Activated T-cell treated with anti-CD3 and anti-CD28 coated beads, Interleukin-2, amount 50 U/mL, for 4 hours (primary cell): ENCODE results near the gene FTSJ3. TPM values are rescaled to one million over a fixed set of nuclear protein-coding genes. Genes with fewer than 3 reads are reported as not detected.
A peak's percentile ranks its signal among the peaks of the same experiment; 100 is the strongest.
"Not testable (repeated sequence)": the region's sequence is repeated elsewhere in the genome, so short reads cannot be mapped to it uniquely, and the experiment has no call there.

Experiments
- ATAC-seq, 2 donors: fragments of 200-7000 bp; cut with Tn5 transposase; one replicate each; pipeline ENCODE4 v1.10.0; 2021
- DNase-seq: peaks from one replicate; pipeline ENCODE4 v3.0.0-alpha.2; 2020
- H3K27me3 Mint-ChIP-seq: one replicate; pipeline ENCODE4 v1.8.0; 2021; ENCODE audit warnings: low read depth, mixed read lengths
- H3K36me3 Mint-ChIP-seq: one replicate; pipeline ENCODE4 v1.8.0; 2022; ENCODE audit warnings: mixed read lengths; ENCODE audit not compliant: insufficient read depth
- H3K4me1 Mint-ChIP-seq: one replicate; pipeline ENCODE4 v1.8.0; 2021; ENCODE audit warnings: low read depth, mixed read lengths
- H3K4me3 Mint-ChIP-seq: one replicate; pipeline ENCODE4 v1.8.0; 2021; ENCODE audit warnings: mild to moderate bottlenecking, moderate library complexity, mixed read lengths
- H3K9me3 Mint-ChIP-seq: one replicate; pipeline ENCODE4 v1.8.0; 2021; ENCODE audit warnings: mixed read lengths
- total RNA-seq, 3 donors: library from RNA; stranded (reverse); gene quantifications; one replicate each; pipeline ENCODE4 v1.2.1, GENCODE V29; 2021

The FTSJ3 gene
- total RNA-seq, 3 donors from 2014 or later: 123 to 169 (median 157) TPM

DNA sequence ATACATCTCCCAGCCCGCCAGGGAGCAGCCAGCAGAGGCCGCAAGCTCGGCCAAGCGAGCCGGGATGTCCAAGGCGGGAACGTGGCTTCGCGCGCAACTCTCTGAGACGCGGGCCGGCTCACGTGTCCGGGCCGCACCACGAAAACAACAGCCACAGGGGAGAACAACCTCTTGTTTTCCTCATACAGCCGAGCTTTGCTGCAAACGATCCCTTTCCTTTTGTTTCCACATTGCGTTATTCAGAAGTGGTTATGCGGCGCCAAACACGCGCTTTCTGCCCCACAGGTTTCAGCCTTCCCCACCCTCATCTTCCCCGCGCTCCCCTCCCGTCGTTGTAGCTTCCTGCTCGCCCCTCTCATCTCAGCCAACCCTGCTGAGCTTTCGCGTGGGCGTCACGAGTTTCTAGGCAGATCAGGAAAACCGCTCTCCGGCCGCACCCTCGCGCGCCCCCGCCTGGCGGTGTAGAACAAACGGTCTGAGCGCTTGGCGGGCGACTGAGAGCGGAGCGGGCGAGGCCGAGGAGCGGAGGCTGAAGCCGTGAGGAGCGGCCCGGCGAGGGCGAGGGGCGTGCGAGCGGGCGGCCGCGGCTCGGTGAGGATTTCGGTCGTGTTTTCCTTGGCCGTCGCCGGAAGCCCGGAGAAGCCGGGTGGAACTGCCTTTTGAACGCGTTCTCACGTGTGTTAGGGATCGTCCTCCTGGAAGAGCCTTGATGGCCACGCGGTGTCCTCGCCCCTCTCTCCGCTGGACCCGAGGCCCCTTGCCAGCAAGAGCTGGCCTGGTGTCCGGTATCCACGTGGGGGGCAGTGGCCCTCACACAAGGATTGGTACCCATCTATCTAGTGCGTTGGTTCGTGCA is 21.6 kb upstream of the FTSJ3 start:
- Mint-ChIP-seq H3K27me3 (no peaks in the 10 kb centered on the region), H3K4me1 (peaks cover 15% of the 10 kb centered on the region), H3K36me3 (no peaks in the 10 kb centered on the region), H3K9me3 (peaks cover 9% of the 10 kb centered on the region), H3K4me3 (peak overlapping the region; percentile 87)
- DNase-seq (peak; percentile 95), ATAC-seq (peak; percentile 97)

DNA sequence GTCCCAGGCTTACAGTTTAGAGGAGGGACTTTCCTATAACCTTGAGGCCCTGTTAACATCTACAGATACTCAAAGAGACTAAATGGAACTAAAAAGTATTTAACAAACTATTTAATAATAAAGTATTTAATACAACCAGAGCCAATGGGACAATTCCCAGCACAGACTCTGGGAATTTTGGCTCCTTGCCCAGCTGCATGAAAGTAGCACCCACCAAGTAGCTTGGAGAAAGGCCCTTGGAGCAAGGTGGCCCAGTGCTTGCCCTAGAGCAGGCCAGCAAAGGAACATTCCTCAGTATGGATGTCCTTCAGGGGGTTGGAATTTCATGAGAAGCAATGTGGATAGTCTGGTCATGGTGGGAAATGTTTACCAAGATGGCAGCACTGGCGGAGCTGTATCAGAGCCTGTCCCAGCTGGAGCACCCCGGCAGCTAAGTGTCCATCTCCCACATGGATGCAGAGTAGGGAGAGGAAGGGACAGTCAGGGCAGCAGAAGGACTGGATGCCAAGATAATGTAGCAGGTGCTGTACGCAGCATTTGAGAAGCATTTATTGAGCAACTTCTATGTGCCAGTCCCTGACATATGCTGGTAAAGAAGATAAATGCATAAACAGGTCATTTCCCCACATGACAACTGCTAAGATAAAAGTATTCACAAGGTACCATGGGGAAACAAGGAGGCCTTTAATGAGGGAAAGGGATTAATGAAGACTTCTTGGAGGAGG is 20.2 kb upstream of the FTSJ3 start:
- no peaks in the 10 kb centered on the region for H3K27me3 Mint-ChIP-seq
- no peak for DNase-seq

DNA sequence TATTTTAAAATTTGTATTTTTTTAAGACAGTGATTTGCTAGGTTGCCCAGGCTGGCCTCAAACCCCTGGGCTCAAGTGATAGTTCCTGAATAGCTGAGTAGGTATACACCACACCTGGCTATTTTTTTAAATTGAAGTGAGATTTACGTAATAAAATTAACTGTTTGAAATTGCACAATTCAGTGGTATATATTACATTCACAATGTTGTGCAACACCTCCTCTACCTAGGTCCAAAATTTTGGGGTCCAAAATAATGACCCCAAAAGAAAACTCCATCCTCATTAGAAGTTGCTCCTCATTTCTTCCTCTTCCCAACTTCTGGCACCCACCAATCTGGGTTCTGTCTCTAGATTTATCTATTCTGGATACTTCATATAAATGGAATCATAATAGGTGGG is 18.0 kb upstream of the FTSJ3 start:
- no peaks in the 10 kb centered on the region for H3K27me3 Mint-ChIP-seq
- ATAC-seq (no peak), DNase-seq (no peak)
- H3K9me3 Mint-ChIP-seq: peaks cover 9% of the 10 kb centered on the region
- H3K4me3 Mint-ChIP-seq: no peak overlapping the region
- H3K36me3 Mint-ChIP-seq: no peaks in the 10 kb centered on the region
- H3K4me1 Mint-ChIP-seq: peaks cover 31% of the 10 kb centered on the region

More for the DNA sequence above, 20.2 kb upstream of the FTSJ3 start:
- H3K36me3 Mint-ChIP-seq: no peaks in the 10 kb centered on the region
- no peak for ATAC-seq
- peaks cover 19% of the 10 kb centered on the region for H3K4me1 Mint-ChIP-seq
- peaks cover 9% of the 10 kb centered on the region for H3K9me3 Mint-ChIP-seq
- H3K4me3 Mint-ChIP-seq: peak overlapping the region; percentile 24

DNA sequence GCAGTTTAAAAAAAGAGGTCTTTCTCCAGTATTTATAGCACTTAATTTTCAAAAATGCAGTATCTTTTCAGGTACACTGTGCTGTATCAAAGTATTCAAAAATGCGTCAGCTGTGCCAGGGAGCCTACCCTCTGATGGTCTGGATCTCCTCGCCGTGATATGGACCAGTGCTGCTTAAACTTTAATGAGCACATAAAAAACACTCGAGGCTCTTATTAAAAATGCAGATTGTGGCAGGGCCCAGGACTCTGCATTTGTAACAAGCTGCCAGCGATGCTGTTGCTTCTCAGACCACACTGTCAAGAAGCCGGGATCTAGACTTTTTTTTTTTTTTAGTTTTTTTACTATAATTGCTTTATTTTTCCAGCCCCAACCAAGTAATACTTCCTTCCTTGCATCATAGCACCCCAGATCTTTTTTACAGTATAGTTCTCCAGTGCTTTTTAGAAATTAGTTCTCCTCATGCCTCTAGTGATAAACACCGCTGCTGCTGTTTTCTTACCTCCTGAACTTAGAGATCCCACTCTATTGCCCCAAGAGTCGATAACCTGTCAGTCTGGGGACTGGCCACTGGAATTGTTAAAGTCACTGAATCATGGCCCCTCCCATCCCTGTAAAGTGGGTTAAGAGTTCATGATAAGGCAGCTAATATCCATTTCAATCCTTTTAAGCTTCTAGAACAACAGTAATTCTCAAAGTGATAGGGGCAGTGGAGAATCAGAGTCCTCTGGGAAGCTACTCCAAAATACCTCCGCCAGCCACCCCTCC is 16.6 kb upstream of the FTSJ3 start:
- H3K36me3 Mint-ChIP-seq: no peaks in the 10 kb centered on the region
- peaks cover 9% of the 10 kb centered on the region for H3K9me3 Mint-ChIP-seq
- peak overlapping the region; percentile 88 for H3K4me3 Mint-ChIP-seq
- no peaks in the 10 kb centered on the region for H3K27me3 Mint-ChIP-seq
- DNase-seq (no peak), ATAC-seq (no peak)
- peaks cover 39% of the 10 kb centered on the region for H3K4me1 Mint-ChIP-seq

DNA sequence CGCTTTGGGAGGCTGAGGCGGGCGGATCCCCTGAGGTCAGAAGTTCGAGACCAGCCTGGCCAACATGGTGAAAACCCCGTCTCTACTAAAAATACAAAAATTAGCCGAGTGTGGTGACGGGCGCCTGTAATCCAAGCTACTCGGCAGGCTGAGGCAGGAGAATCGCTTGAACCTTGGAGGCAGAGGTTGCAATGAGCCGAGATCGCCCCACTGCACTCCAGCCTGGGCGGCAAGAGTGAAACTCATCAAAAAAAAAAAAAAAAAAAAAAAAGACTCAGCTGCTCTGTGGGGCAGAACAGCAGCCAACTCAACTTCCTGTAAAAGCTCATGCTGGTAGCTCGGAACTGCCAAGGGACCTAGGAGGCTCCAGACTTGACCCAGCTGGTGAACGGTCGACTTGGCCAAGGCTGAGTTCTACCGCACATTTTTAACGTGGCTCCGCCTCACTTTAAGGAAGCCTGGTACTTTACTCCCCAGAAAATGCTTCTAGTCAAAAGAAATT is 16.0 kb upstream of the FTSJ3 start:
- Mint-ChIP-seq H3K4me1 (peaks cover 40% of the 10 kb centered on the region), H3K4me3 (peak overlapping the region; percentile 88)
- not testable (repeated sequence) for ATAC-seq, H3K27me3 Mint-ChIP-seq, H3K36me3 Mint-ChIP-seq, DNase-seq, H3K9me3 Mint-ChIP-seq

DNA sequence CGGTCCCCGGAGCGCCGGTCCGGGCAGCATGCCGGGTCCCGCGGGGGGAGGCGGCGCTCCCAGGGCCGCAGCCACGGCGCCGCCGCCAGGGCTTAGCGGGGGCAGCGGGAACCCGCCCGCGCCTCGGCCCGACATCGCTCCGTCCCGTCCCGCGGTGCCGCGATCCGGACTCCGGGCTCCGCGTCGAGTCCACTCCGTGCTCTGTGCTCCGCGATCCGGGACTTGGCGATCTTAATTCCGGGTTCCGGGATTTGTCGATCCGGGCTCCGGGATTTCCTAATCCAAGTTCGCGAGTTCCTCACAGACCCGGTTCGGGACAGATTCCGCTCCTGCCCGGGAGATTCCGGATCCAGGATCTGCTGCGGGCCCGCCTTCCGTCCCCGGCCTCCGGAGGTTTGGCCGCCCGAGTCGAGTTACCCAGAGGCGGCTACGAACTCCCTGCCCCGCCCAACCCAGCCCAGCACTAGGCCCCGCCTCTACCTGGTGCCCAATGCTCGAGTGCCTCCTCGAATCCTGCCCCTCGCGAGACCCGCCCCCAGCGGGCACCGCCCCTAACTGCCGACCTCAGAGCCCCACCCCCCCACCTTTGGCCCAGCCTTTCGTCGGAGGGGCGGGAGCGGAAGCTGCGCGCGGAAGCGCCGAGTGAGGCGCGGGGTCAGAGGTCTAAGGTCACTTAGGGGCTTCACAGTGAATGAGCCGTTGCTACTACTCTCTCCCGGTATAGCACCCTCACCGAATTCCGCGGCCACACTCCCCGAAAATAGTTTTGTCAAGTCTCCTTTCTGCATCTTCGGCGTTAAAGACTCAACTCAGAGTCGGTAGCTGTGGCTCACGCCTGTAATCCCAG is 15.3 kb upstream of the FTSJ3 start, which contains the start of gene SMARCD2:
SMARCD2 (minus strand) TSS at position 146 of the 847 bp plus-strand sequence; CDS start at position 135, 11 bp downstream.
- Mint-ChIP-seq H3K36me3 (no peaks in the 10 kb centered on the region), H3K4me3 (peak within 1 kb of the TSS; percentile 96), H3K27me3 (no peaks in the 10 kb centered on the region), H3K9me3 (peaks cover under 1% of the 10 kb centered on the region), H3K4me1 (peaks cover 39% of the 10 kb centered on the region)
- ATAC-seq: peak; percentile 92
- peak; percentile 99 for DNase-seq

DNA sequence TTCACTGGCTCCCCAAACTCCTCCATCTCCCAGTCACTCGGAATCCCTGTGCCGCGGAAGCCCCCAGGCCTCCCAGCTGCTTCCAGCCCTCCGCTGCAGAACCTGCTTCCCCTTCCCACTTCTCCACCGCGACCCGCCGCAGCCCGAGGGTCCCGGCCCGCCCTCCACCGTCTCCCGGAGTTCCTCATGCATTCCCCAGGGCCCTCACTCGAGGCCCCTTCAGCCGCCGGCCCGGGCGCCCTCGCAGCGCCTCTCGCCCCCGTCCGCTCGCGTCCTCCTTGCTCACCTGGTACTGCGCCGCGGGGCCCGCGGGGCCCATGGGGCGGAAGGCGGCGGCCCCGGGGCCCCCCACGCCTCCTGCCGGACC is 14.7 kb upstream of the FTSJ3 start:
- no peaks in the 10 kb centered on the region for H3K36me3 Mint-ChIP-seq
- H3K4me1 Mint-ChIP-seq: peaks cover 38% of the 10 kb centered on the region
- DNase-seq (no peak), ATAC-seq (peak; percentile 51)
- peak overlapping the region; percentile 96 for H3K4me3 Mint-ChIP-seq
- H3K27me3 Mint-ChIP-seq: no peaks in the 10 kb centered on the region
- no peaks in the 10 kb centered on the region for H3K9me3 Mint-ChIP-seq

DNA sequence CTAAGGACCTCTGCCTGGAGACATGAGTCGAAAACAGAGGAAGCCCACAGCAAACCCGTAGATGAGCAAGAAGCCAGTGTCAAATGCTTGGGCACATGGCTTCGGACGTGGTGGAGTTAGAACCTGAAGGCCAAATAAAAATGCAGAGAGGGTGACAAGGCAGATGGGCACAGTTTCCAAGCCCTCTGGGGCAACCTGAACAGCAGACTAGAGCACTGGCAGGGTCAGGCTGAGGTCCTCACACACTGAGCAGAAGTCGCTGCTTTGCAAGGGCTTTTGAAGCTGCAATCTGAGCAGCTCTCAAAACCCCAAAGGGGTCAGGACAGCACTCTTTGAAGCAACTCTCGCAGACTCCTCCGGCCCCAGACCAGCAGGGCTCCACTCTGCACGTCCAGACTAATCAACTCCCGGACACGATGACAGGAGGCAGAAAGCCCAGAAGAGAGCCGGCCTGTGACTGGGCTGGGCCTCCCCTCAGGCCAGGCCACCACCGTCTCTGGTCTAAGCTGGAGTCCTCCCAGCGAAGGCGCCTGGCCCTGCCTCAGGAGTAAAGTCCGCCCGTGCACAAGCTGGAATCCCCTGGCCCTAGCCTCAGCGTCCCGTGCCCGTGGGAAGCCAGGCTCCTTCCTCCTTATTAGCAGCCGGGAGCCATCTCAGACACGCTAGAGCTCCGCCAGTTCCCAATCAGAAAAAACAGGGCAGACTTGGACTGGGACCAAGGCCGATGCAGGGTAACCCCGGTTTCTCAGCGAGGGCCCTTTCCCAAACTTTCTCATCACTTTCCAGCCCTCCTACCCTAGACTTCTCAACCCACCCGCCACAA is 14.1 kb upstream of the FTSJ3 start:
- ATAC-seq: no peak
- Mint-ChIP-seq H3K4me3 (peak overlapping the region; percentile 96), H3K36me3 (peaks cover 3% of the 10 kb centered on the region), H3K9me3 (no peaks in the 10 kb centered on the region), H3K27me3 (no peaks in the 10 kb centered on the region), H3K4me1 (peaks cover 38% of the 10 kb centered on the region)
- no peak for DNase-seq

DNA sequence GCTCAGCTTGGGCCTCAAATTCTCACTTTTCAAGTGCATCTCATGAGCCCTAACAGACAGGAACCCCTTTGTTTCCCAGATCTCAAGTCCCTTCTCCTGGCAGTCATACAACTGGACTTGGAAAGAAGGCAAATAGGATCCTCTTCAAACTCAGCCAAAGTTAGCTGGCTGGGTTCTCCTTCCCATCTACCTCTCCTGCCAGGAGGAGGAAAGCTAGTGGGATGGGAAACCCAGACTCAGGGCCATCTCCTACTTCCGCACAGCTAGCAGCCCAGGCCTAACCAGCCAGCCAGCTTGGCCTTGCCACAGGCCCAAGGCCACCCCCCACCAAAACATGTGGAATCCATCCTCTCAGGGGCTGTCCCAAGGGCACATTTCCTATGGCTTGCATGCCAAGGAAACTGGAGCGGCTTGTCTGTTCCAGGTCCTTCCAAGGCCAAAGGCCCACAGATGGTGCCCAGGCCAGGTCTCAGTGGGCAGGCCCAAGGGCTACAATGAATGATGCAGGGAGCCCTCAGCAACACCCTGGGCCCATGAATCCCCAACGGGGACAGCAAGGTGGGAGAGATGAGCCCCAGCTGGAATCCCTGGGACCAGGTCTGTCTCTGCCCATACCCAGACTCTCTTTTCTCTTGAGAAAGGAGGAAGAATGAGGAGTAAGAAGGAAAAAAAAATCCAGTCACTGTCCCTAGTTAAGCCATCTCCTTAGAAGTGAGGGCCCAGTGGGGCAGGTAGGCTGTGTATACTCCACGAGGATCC is 13.3 kb upstream of the FTSJ3 start:
- peak overlapping the region; percentile 96 for H3K4me3 Mint-ChIP-seq
- no peaks in the 10 kb centered on the region for H3K9me3 Mint-ChIP-seq
- no peak for ATAC-seq
- no peak for DNase-seq
- peaks cover 38% of the 10 kb centered on the region for H3K4me1 Mint-ChIP-seq
- H3K36me3 Mint-ChIP-seq: peaks cover 4% of the 10 kb centered on the region
- no peaks in the 10 kb centered on the region for H3K27me3 Mint-ChIP-seq

DNA sequence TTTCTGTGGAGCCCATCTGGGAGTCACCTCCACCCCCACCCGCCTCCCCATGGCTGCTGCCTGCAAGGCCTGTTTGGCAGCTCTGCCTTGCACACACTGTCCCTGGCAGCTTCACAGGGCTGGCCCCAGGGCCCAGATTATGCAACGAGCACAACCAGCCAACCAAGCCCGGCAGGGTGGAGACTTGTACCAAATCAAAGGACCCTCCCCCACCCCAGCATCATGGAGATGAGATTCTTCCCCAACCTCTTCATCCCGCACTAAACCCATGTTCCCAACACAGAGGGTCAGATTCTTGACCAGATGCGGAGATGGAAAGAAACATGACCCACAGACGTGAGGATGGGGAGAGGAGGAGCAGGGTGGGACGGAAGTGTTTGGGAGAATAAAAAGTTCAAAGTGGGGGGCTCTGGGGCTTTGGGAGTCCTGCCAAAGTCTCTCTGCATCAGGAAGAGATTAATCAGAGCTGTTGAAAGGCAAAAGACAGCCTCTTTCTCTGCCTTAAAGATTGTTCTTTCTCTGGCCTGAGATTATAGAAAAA is 11.2 kb upstream of the FTSJ3 start:
- Mint-ChIP-seq H3K4me1 (peaks cover 45% of the 10 kb centered on the region), H3K36me3 (peaks cover 11% of the 10 kb centered on the region), H3K4me3 (peak overlapping the region; percentile 43), H3K9me3 (no peaks in the 10 kb centered on the region), H3K27me3 (no peaks in the 10 kb centered on the region)
- DNase-seq (no peak), ATAC-seq (no peak)

DNA sequence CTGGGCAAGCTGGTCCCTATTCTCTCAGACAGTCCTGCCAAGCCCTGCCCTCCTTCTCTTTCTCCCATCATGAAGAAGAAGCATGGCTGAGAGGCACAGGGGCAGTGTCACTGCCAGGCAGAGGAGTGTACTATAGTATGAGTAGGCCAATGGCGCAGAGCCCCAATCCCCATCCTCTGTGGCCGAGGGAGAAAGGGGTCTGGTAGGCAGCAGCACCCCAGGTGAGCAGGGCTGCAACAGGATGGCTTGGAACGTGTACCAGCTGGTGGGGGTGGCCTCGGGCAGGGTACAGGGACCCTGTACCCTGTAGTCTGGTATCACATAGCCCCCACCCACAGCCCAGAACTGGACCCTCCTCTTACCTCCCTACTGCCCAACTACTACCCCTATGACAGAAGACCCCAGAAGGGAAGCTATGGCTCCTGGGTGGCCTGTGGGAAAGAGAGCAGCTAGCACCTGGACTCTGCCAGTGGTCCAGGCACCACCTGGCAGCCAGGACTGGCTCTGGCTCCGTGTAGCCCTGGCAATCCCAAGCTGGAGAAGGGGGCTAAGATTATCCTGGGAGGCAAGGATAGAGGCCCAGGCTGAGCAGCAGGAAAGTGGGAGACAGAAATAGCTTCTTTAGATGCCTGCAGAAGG is 10.6 kb upstream of the FTSJ3 start:
- no peak overlapping the region for H3K4me3 Mint-ChIP-seq
- no peak for DNase-seq
- peaks cover 47% of the 10 kb centered on the region for H3K4me1 Mint-ChIP-seq
- peaks cover 15% of the 10 kb centered on the region for H3K36me3 Mint-ChIP-seq
- no peak for ATAC-seq
- no peaks in the 10 kb centered on the region for H3K9me3 Mint-ChIP-seq
- H3K27me3 Mint-ChIP-seq: no peaks in the 10 kb centered on the region

DNA sequence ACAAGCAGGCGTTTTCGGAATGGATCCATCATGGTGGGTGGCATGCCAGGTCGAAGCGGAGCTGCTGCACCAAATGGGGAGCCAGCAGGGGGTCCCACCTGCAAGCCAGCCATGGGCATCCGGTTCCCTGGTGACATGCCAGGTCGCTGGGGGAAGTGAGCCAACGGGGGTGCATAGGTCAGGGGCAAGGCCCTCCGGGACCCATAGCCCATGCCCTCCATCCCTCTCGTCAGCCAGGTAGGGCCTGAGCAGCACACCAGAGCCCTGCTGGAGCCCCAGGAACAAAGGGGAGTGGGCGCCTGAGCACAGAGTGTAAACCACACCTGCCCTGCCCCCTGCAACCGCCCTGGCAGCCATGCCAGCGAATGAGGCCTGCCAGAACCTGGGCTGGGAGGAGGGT is 10.0 kb upstream of the FTSJ3 start:
- Mint-ChIP-seq H3K36me3 (peaks cover 15% of the 10 kb centered on the region), H3K4me3 (no peak overlapping the region), H3K9me3 (no peaks in the 10 kb centered on the region), H3K27me3 (no peaks in the 10 kb centered on the region), H3K4me1 (peaks cover 48% of the 10 kb centered on the region)
- ATAC-seq (no peak), DNase-seq (no peak)
